ENCODE measurements around the gene ERI3. TPM values are rescaled to one million over a fixed set of nuclear protein-coding genes. Genes with fewer than 3 reads are reported as not detected.

The ERI3 gene
- total RNA-seq: 10 to 100 TPM; 58.4 to 65.1 (median 61.7) TPM
- polyA plus RNA-seq: 10 to 100 TPM; 50.4 to 96.8 (median 55.2) TPM
- long read RNA-seq, donor 1, transcript ERI3-201 (9 exons, 1,684 nt): major isoform, 40 of 91 reads
- long read RNA-seq, donor 1, partial matches to known transcripts: 19 of 91 reads
- long read RNA-seq, donor 1, other reads (novel, unspliced or antisense): 32 of 91 reads
- long read RNA-seq, donor 2, transcript ERI3-201 (9 exons, 1,684 nt): major isoform, 69 of 158 reads
- long read RNA-seq, donor 2, partial matches to known transcripts: 35 of 158 reads
- long read RNA-seq, donor 2, other reads (novel, unspliced or antisense): 54 of 158 reads

GRCh38 chr1:44354840-44355581 lies at the start of gene ERI3:
TSS of gene ERI3 (minus strand) at chr1:44355257. CDS start at chr1:44355026, 231 bp downstream.
- H3K4me3 ChIP-seq: peak within 1 kb of the TSS; percentile 85
- 0 to 1% (median 0%) methylated on average over 44 to 65 of the region's 65 CpGs for WGBS, 3 donors
- H3K27ac ChIP-seq: peak within 1 kb of the TSS; percentile 79
- peak; percentile 100 for ATAC-seq
- no peak for TF ChIP-seq CTCF (IDR thresholded peaks at IDR 0.05)
- peaks cover 0 to under 1% of the 10 kb centered on the region in 2 donors for H3K36me3 ChIP-seq (ENCODE audit: insufficient read depth in 1 of 2, low read depth in 1 of 2)
- peaks cover 23% of the 10 kb centered on the region for H3K4me1 ChIP-seq
- H3K27me3 ChIP-seq (ENCODE audit: insufficient read depth in 3 of 3, low read length in 2 of 3): no peaks in the 10 kb centered on the region
- H3K9me3 ChIP-seq: no peaks in the 10 kb centered on the region
- intact Hi-C loops (cut with DNase I): no loop called here
- peak; percentile 98 to 99 for DNase-seq

DNA sequence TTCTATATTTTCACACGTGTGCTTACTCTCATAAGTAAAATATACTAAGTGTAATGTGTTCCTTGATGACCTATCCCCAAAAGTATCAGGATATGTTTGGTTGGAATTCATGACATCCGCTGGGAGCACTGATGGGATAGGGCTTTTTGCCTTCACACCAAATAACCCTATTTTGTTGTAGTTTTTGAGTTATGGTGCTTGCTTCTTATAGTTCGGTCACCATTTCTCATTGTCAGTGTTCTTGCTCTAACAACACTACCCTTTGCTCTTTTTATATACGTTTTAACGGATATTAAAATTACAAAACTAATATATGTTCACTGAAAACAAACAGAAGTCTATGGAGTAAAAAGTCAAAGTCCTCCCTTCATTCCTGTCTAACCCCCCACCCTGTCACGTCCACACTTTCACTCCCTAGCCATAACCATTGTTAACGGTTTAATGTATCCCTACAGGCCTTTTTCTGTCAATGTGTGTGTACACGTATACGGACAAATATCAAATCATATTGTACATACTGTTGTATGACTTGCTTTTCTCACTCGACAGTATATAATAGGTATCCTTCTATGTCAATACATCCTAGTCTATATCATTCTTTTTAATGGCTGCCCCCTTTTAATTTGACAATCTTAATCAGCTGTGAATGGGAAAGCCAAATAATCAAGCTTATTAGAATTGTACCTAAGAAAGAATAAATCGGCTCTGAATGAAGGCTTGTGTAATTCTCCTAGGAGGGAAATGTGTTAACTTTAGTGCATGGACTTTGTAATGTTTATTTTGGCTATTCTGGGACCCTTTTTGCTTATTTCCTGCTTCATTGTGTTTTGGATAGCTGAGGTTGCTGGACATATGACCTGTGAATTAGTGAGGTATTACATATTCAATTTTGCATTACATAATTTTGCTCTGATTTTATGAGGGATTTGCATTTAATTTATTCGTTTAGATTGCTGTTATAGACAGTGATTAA lies 46.5 kb upstream of the ERI3 start:
- TF ChIP-seq CTCF (IDR thresholded peaks at IDR 0.05): no peak
- DNase-seq (no peak), ATAC-seq (no peak)
- Histone ChIP-seq H3K4me1 (peaks cover 13% of the 10 kb centered on the region), H3K36me3 (ENCODE audit: insufficient read depth in 1 of 2, low read depth in 1 of 2) (no peaks in the 10 kb centered on the region), H3K4me3 (no peak overlapping the region), H3K27ac (no peak overlapping the region), H3K27me3 (ENCODE audit: insufficient read depth in 3 of 3, low read length in 2 of 3) (peaks cover 16 to 87% (median 24%) of the 10 kb centered on the region in 3 donors), H3K9me3 (no peaks in the 10 kb centered on the region)
- 81 to 88% (median 82%) methylated on average over 12 of the region's 12 CpGs for WGBS, 3 donors
- intact Hi-C loops (cut with DNase I): loop anchor here in 1 of 2 donors (2.0 kb wide), 1 partner anchor 25 kb away; no protein-coding TSS in a partner anchor

- intact Hi-C loops (cut with DNase I): no loop called here
- H3K9me3 ChIP-seq: no peaks in the 10 kb centered on the region
- H3K36me3 ChIP-seq (ENCODE audit: insufficient read depth in 1 of 2, low read depth in 1 of 2): no peaks in the 10 kb centered on the region
- no peak overlapping the region for H3K4me3 ChIP-seq
- no peaks in the 10 kb centered on the region for H3K4me1 ChIP-seq
- H3K27me3 ChIP-seq (ENCODE audit: insufficient read depth in 3 of 3, low read length in 2 of 3): peaks cover 0 to 29% (median 12%) of the 10 kb centered on the region in 3 donors
- ATAC-seq (peak in 2 of 4 donors; percentile 63 to 85), DNase-seq (no peak)
- no peak for TF ChIP-seq CTCF (IDR thresholded peaks at IDR 0.05)
- WGBS, 3 donors: 24 to 46% (median 28%) methylated on average over 1 of the region's 1 CpG
- H3K27ac ChIP-seq: no peak overlapping the region
Observed at GRCh38 chr1:44390277-44390676, 35.2 kb upstream of the ERI3 start.

GRCh38 chr1:44389437-44389836 lies 34.4 kb upstream of the ERI3 start:
- ATAC-seq (no peak), DNase-seq (no peak)
- no peaks in the 10 kb centered on the region for H3K4me1 ChIP-seq
- H3K27me3 ChIP-seq (ENCODE audit: insufficient read depth in 3 of 3, low read length in 2 of 3): peaks cover 0 to 22% (median 8%) of the 10 kb centered on the region in 3 donors
- WGBS, 3 donors: 79 to 83% (median 82%) methylated on average over 1 of the region's 1 CpG
- H3K27ac ChIP-seq: no peak overlapping the region
- intact Hi-C loops (cut with DNase I): no loop called here
- no peak for TF ChIP-seq CTCF (IDR thresholded peaks at IDR 0.05)
- H3K36me3 ChIP-seq (ENCODE audit: insufficient read depth in 1 of 2, low read depth in 1 of 2): no peaks in the 10 kb centered on the region
- H3K4me3 ChIP-seq: no peak overlapping the region
- no peaks in the 10 kb centered on the region for H3K9me3 ChIP-seq

All from psoas muscle (tissue), 8 donors.